GM10847 (cell line): ENCODE results near the gene SH3PXD2B.

Experiments
- POLR2A ChIP-seq: IDR thresholded peaks from 2 replicates; pipeline ENCODE4 v1.6.1; 2011; ENCODE audit not compliant: insufficient read length; ENCODE audit errors: extremely low read depth

The SH3PXD2B gene

GRCh38 chr5:172491481-172491880, 37.2 kb upstream of the SH3PXD2B start:
- no peak for TF ChIP-seq POLR2A

- TF ChIP-seq POLR2A = no peak
These were observed 36.5 kb upstream of the SH3PXD2B start for GRCh38 chr5:172490514-172491461.

GRCh38 chr5:172488221-172488620, 33.9 kb upstream of the SH3PXD2B start:
- no peak for TF ChIP-seq POLR2A

GRCh38 chr5:172487671-172488070, 33.3 kb upstream of the SH3PXD2B start:
- TF ChIP-seq POLR2A = no peak

GRCh38 chr5:172486912-172487311, 32.6 kb upstream of the SH3PXD2B start:
- no peak for TF ChIP-seq POLR2A

GRCh38 chr5:172486451-172486850, 32.1 kb upstream of the SH3PXD2B start:
- no peak for TF ChIP-seq POLR2A

DNA sequence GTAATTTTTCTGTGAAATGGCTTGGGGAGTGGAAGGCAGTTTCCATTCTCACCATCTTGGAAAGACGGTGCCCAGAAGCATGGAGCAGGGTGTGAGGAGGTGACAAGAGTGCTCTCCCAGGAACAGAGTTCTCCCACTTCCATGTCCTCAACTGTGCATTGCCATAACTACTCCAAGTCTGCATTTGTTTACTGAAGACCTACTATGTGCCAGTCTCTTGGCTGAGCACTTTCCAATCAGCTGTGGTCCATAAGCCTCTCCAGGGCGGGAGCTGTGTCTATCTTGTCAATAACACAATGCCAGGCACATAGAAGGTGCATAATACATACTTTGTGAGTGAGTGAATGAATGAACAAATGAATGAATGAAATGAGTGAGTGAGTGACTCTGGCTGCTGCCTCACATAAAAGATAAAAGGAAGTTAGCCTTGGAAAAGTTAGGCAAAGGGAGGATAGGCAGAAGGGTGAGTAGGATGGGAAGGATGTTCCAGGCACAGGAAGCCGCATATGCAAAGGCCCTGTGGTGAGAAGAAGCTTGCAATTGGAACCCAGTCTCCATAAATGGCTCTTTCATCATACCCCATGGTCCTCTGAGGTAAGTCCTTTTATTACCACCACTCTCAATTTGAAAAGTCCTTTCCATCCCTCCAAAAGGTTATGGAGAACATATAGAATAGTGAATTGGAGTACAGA, 31.3 kb upstream of the SH3PXD2B start:
- no peak for TF ChIP-seq POLR2A

GRCh38 chr5:172484664-172485063, 30.3 kb upstream of the SH3PXD2B start:
- TF ChIP-seq POLR2A = no peak

DNA sequence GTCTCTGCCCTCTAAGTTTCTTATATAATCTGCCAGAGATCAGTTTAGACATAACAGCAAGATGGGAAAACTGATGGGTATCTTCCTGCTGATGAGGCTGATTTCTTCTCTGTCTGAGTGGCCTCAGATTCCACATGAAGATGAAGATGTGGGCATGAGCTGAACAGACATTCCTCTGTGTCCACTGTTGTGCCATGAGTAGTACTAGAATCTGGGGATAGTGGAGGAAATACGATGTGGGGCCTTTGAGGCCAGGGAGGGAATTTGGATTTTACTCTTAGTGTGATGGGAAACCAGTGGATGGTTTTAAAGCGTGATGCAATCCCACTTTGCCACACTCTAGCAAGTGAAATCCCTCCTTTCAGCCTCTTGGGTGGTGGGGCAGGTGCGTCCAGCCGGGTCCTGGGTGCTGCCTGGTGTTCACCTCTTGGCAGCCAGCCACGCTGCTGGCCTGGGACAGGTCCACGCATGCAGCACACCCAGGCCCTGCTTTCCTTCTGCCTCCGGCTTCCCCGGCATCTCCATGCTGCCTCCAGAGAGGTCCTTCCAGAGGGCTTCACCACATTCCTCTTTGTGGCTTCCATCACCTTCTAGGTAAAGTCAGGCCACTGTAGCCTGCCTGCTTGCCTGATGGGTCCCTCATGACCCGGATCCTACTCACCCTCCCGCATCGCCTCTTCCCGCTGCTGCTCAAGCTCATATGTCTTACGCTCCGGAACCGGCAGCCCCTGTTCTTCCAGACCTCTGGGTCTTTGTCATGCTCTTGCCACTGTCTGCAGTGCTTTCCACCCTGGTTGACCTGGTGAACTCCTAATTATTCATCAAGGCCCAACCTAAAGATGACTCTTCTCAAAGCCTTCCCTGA, 28.1 kb upstream of the SH3PXD2B start:
- no peak for TF ChIP-seq POLR2A

DNA sequence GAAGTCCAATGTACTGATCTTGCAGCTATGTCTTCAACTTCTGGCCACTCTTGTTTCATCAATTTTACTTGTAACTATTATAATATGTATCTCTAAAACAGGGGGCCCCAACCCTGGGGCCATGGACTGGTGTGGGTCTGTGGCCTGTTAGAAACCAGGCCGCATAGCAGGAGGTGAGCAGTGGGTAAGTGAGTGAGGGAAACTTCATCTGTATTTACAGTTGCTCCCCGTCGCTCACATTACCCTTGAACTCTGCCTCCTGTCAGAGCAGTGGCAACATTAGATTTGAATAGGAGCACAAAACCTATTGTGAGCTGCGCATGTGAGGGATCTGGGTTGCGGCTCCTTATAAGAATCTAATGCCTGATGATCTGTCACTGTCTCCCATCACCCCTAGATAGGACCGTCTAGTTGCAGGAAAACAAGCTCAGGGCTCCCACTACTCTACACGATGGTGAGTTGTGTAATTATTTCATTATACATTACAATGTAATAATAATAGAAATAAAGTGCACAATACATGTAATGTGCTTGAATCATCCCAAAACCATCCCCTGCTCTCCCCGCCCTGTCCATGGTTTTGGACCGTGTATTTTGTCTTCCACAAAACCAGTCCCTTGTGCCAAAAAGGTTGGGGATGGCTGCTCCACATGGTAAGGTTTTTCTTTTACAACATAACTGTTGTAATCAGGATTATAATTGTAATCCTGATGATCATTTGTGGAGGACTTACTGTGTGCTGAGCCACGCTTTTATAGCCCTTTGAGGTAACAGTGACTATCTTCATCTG, 26.9 kb upstream of the SH3PXD2B start:
- no peak for TF ChIP-seq POLR2A

- TF ChIP-seq POLR2A = no peak
These were observed 25.4 kb upstream of the SH3PXD2B start for GRCh38 chr5:172479784-172480115.

DNA sequence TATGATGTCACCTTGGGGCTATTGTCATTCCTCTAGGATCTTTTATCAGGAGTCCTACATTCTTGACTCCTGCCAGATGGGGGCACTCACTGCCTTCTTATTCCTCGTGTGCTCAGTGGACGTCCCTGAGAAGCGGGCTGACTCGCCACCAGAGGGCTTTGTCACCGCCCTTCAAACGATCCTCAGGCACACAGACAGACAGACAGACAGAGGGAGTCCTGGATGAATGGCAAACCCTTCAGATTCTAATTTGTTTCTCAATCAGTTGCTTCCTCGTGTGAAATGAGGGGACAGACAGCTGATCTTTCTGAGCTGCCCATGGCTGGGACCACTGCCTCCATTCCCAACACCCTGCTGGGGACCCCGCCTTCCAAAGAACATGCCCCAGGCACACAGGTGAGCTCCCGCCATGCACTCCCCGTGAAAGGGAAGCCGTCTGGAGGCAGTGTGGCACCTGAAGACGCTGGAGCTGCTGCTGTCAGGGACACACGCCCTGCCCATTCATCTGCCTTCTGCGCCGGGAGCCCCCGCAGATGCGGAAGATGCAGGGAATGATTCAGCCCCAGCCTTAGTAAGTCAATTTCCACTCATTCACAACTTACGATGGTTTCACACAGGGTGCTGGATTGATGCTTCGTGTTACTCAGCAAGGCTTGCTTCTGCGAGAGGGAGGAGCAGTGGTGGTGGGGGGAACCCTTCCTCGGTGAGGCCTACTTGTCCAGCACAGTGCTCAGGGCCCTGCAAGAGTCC, 24.9 kb upstream of the SH3PXD2B start:
- no peak for TF ChIP-seq POLR2A

- TF ChIP-seq POLR2A = no peak
These were observed 23.9 kb upstream of the SH3PXD2B start for GRCh38 chr5:172478256-172478655.

DNA sequence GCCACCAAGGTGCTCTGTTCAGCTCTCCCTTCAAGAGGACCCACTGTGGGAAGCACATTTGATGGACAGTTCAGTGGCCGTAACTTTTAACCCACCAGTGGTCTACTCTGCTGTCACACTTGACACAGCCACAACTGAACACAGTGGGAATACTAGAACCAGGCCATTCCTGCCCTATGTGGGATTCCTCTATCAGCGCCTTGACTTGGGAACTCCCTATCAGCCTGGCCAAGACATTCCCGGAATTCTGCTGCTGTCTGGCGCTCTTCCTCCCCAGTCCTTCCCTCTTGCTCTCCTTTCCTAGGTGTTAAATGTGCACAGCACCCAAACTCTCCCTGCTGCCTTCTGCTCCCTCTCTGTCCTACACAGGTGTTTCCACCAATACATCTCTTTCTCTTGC, 23.1 kb upstream of the SH3PXD2B start:
- no peak for TF ChIP-seq POLR2A
